OCI-LY7 (cell line): Measurements from ENCODE around the gene TBL1XR1. TPM values are rescaled to one million over a fixed set of nuclear protein-coding genes. Genes with fewer than 3 reads are reported as not detected.

Experiments
- BruUV-seq: library from RNA; stranded (reverse); fragments of 400-500 nt; replicated peaks from 2 replicates; lab custom pipeline; 2021; lab: Mats Ljungman, UMichigan
- CTCF ChIA-PET: fragments of 300-600 bp; sonication (Branson Sonifier 250); formaldehyde crosslinking; loops from one replicate; lab custom pipeline; 2022; ENCODE audit warnings: antibody characterized with exemption; ENCODE audit not compliant: unreplicated experiment; lab: Charles Lee
- POLR2A ChIA-PET: fragments of 300-600 bp; sonication (Branson Sonifier 250); formaldehyde crosslinking; loops from one replicate; lab custom pipeline; 2022; ENCODE audit warnings: antibody characterized with exemption; lab: Charles Lee
- DNase-seq: peaks from one replicate; pipeline ENCODE4 v3.0.0-alpha.2; 2015; ENCODE audit warnings: low spot score
- H2AFZ ChIP-seq: fragments of 200-600 bp; sonication (generic), shearing (Covaris generic); 2 replicates; pipeline ENCODE4 v1.6.1; 2014; ENCODE audit warnings: mild to moderate bottlenecking, antibody characterized with exemption, low read length, moderate library complexity
- H3K27ac ChIP-seq: fragments of 200-600 bp; sonication (generic); 2 replicates; pipeline ENCODE4 v1.5.1; 2014; ENCODE audit warnings: mixed run types, low read depth, mild to moderate bottlenecking, moderate library complexity, low read length, inconsistent platforms; ENCODE audit not compliant: poor library complexity, severe bottlenecking
- H3K36me3 ChIP-seq: fragments of 200-600 bp; sonication (generic); 2 replicates; pipeline ENCODE4 v1.6.1; 2014; ENCODE audit warnings: mild to moderate bottlenecking, antibody characterized with exemption, low read length, moderate library complexity, mixed read lengths; ENCODE audit not compliant: insufficient read depth
- H3K4me1 ChIP-seq: fragments of 200-600 bp; sonication (generic); 2 replicates; pipeline ENCODE4 v1.5.1; 2014; ENCODE audit warnings: mild to moderate bottlenecking, low read length; ENCODE audit not compliant: insufficient read depth, poor library complexity, severe bottlenecking
- H3K4me2 ChIP-seq: fragments of 200-600 bp; sonication (generic); 2 replicates; pipeline ENCODE4 v1.6.1; 2014; ENCODE audit warnings: mild to moderate bottlenecking, low read length
- H3K4me3 ChIP-seq: fragments of 200-600 bp; sonication (generic); 2 replicates; pipeline ENCODE4 v1.5.1; 2014; ENCODE audit warnings: mild to moderate bottlenecking, low read depth, low read length; ENCODE audit not compliant: poor library complexity, severe bottlenecking
- H3K79me2 ChIP-seq: fragments of 200-600 bp; sonication (generic); 2 replicates; pipeline ENCODE4 v1.6.1; 2016; ENCODE audit warnings: low read depth, mild to moderate bottlenecking, low read length, moderate library complexity, mixed read lengths; ENCODE audit not compliant: insufficient read depth
- H3K9me2 ChIP-seq: fragments of 200-600 bp; sonication (generic); 2 replicates; pipeline ENCODE4 v1.6.1; 2016; ENCODE audit warnings: mild to moderate bottlenecking, low read length, mixed read lengths; ENCODE audit not compliant: insufficient read depth
- H3K9me3 ChIP-seq: fragments of 200-600 bp; sonication (generic); 2 replicates; pipeline ENCODE4 v1.6.1; 2014; ENCODE audit warnings: mild to moderate bottlenecking, mixed run types, low read length, mixed read lengths
- H4K20me1 ChIP-seq: fragments of 200-600 bp; sonication (generic); 2 replicates; pipeline ENCODE4 v1.6.1; 2014; ENCODE audit warnings: mild to moderate bottlenecking, antibody characterized with exemption, low read length, moderate library complexity, mixed read lengths; ENCODE audit not compliant: insufficient read depth
- EZH2phosphoT487 ChIP-seq: fragments of 200-600 bp; sonication (generic); IDR thresholded peaks from 2 replicates; pipeline ENCODE4 v1.6.1; 2018; ENCODE audit warnings: low read depth, borderline replicate concordance, mild to moderate bottlenecking, mixed run types, antibody characterized with exemption, low read length, moderate library complexity, mixed read lengths
- intact Hi-C: fragments of 100-400 bp; cut with micrococcal nuclease; formaldehyde crosslinking; loops from one replicate; pipeline ENCODE4 v1.10.0; 2022; ENCODE audit not compliant: unreplicated experiment
- total RNA-seq, 2 experiments: library from RNA; depleted of rRNA in 1 of 2; stranded (reverse); fragments of >200 nt in 1 of 2; shearing (Covaris generic) in 1 of 2; gene quantifications; 2 replicates each; pipeline ENCODE4 v1.2.3, GENCODE V29; 2014 to 2022
- TF ChIP-seq, protein P1 (sequence below): fragments of 200-600 bp; sonication (generic); conservative IDR thresholded peaks from 2 replicates; pipeline ENCODE4 v1.5.1; 2014; ENCODE audit warnings: mild to moderate bottlenecking, antibody characterized with exemption, low read length, moderate library complexity, mixed read lengths

TBL1XR1 gene
- total RNA-seq, 2 experiments from 2014 or later, result 103 to 158 TPM

DNA sequence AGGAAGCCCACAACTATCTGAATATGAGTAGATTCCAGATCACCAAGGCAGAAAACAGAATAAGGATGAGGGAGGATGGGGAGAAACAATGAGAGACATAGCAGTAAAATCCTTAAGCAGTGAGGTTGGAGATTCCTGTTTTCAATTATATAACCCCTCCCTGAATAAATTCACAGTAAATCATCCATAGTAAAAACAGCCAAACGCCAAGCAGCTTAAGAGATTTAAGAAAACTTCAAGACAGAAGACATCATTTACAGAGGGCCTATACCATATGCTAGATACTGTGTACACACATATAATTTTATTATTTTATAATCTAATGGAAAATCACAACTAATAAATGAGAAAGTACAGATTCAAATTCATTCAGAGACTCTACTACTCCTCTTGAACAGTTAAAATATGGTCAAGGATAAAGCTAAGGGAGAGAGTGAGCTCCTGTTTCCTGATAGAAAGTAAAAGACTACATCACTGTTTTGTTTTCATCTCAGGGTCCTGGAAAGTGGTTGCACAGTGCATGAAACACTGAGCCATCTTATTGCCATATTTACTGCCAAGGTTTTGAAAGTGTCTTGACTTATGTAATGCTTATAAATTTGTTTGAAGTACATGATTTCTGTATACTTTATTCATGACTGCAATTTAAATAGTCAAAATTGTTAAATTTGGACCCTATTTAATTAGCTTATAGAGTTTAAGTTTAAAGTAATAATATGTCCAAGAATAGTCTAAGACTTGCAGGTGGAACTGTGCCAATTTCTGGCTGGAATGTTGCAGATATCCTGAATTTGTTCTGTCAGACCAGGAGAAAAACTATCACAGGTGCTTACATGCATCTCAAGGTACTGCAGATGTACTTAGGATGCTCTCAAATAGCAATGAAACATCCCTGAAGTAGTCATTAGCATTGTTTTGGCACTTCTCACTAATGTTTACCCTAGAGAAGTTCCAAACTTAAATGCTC, 141.4 kb downstream of the TBL1XR1 start:
- intact Hi-C loops, result no loop called here
- no peak for TF ChIP-seq EZH2phosphoT487
- TF ChIP-seq, protein P1, sequence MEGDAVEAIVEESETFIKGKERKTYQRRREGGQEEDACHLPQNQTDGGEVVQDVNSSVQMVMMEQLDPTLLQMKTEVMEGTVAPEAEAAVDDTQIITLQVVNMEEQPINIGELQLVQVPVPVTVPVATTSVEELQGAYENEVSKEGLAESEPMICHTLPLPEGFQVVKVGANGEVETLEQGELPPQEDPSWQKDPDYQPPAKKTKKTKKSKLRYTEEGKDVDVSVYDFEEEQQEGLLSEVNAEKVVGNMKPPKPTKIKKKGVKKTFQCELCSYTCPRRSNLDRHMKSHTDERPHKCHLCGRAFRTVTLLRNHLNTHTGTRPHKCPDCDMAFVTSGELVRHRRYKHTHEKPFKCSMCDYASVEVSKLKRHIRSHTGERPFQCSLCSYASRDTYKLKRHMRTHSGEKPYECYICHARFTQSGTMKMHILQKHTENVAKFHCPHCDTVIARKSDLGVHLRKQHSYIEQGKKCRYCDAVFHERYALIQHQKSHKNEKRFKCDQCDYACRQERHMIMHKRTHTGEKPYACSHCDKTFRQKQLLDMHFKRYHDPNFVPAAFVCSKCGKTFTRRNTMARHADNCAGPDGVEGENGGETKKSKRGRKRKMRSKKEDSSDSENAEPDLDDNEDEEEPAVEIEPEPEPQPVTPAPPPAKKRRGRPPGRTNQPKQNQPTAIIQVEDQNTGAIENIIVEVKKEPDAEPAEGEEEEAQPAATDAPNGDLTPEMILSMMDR, result no peak
- CTCF ChIA-PET, result no interaction called here
- H3K9me3 ChIP-seq, result no peaks in the 10 kb centered on the region; the same call in 1 of the 2 replicates
- POLR2A ChIA-PET, result interaction anchor here (0.6 to 1.5 kb wide), 5 partner anchors 10 to 590 kb away, joined by 3 to 4 read pairs (median 3); no protein-coding TSS in a partner anchor
- no peaks in the 10 kb centered on the region for H3K9me2 ChIP-seq
- no peak for DNase-seq
- H4K20me1 ChIP-seq, result no peaks in the 10 kb centered on the region; the same call in 1 of the 2 replicates
- peaks cover 96% of the 10 kb centered on the region for H3K79me2 ChIP-seq
- no peak overlapping the region for H3K4me3 ChIP-seq
- H3K36me3 ChIP-seq, result peaks cover 42% of the 10 kb centered on the region
- peaks cover 73% of the 10 kb centered on the region for H3K4me1 ChIP-seq
- BruUV-seq, result no TSS peak
- peak overlapping the region; percentile 16 for H3K27ac ChIP-seq
- H2AFZ ChIP-seq, result no peak overlapping the region
- H3K4me2 ChIP-seq, result peak overlapping the region; percentile 24; the same call in 1 of the 2 replicates

DNA sequence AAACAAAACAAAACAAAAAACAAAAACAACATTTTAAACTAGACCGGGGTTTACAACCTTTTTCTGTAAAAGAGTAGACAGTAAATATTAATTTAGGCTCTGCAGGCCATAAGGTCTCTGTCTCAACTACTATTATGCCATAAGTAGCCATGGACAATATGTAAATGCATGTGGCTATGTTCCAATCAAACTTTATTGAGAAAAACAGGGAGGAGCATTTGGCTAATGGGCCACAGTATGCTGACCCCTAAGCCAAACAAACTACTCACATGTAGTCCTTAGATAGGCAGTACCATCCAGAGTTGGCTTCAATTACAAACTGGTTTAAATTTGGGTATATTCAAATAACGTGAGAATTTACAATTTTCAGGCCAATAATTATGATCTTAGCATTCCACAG, 144.2 kb downstream of the TBL1XR1 start:
- Histone ChIP-seq H4K20me1 (no peaks in the 10 kb centered on the region; the same call in 1 of the 2 replicates), H3K79me2 (peaks cover 79% of the 10 kb centered on the region), H3K27ac (no peak overlapping the region), H3K4me3 (no peak overlapping the region), H2AFZ (no peak overlapping the region), H3K9me3 (no peaks in the 10 kb centered on the region), H3K36me3 (peaks cover 53% of the 10 kb centered on the region), H3K4me1 (peaks cover 46% of the 10 kb centered on the region), H3K9me2 (no peaks in the 10 kb centered on the region), H3K4me2 (no peak overlapping the region)
- no peak for TF ChIP-seq EZH2phosphoT487
- TF ChIP-seq, protein P1, result no peak
- no peak for DNase-seq
- no TSS peak for BruUV-seq
- POLR2A ChIA-PET, result interaction anchor here (1.0 to 2.5 kb wide), 5 partner anchors 9 to 317 kb away, joined by 3 to 12 read pairs (median 6); partner anchors contain the start of gene TBL1XR1
- intact Hi-C loops, result no loop called here
- CTCF ChIA-PET, result no interaction called here
